Measurements from ENCODE around the gene GOLGB1.

- TF ChIP-seq POLR2A (IDR thresholded peaks at IDR 0.05) (no peak), CTCF (IDR thresholded peaks at IDR 0.05) (no peak)
These were observed 88.2 kb downstream of the GOLGB1 start for GRCh38 chr3:121661376-121661775.

Data from thyroid gland (tissue), 4 donors.